ENCODE measurements around the gene CD83.

Gene CD83

DNA sequence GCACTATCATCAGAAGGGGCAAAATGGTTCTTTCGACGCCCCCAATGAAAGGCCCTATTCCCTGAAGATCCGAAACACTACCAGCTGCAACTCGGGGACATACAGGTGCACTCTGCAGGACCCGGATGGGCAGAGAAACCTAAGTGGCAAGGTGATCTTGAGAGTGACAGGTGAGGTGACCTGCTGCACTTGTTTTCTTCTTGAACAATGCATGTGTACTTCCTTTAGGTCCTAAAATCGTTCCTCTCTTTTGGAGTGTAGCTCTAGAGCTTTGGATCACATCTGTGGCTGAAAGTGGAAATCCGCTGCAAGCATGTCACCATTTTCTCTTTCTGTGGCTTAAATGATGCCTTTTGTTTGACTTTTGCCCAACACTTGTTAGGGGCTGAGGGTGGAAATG, 14.0 kb downstream of the CD83 start:
- TF ChIP-seq, protein P1, sequence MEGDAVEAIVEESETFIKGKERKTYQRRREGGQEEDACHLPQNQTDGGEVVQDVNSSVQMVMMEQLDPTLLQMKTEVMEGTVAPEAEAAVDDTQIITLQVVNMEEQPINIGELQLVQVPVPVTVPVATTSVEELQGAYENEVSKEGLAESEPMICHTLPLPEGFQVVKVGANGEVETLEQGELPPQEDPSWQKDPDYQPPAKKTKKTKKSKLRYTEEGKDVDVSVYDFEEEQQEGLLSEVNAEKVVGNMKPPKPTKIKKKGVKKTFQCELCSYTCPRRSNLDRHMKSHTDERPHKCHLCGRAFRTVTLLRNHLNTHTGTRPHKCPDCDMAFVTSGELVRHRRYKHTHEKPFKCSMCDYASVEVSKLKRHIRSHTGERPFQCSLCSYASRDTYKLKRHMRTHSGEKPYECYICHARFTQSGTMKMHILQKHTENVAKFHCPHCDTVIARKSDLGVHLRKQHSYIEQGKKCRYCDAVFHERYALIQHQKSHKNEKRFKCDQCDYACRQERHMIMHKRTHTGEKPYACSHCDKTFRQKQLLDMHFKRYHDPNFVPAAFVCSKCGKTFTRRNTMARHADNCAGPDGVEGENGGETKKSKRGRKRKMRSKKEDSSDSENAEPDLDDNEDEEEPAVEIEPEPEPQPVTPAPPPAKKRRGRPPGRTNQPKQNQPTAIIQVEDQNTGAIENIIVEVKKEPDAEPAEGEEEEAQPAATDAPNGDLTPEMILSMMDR (IDR thresholded peaks at IDR 0.05; ENCODE audit: extremely low read depth, missing control alignments) = no peak
- no peak for DNase-seq (ENCODE audit: low spot score)

DNA sequence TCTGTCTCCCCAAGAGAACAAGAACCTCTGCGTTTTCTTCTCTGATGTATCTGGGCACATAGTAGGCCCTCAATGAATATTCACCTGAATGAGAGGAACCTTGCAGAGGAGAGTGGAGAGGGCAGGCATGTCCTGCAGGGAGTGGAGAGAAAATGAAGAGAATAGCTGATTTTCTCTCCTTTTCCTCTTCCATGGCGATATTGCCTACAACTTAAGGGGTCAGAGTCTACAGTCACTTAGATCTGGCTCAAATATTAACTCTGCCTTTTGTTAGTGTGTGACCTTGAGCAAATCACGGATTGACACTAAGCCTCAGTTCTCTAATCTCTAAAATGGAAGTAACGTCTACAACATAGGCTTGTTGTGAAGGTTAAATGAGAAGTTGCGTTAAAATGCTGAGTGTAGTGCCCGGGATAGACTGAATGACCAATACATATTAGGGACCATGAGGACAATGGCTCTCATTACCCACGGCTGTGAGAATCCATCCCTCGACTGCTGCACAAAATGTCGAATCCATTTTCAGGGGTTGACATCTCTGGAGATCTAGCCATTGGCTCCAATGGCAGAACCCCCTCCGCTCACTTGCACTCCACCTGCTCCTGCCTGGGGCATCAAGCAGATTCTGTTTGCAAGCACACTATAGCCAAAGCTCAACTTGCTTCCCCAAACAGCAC, 14.8 kb downstream of the CD83 start:
- no peak for DNase-seq (ENCODE audit: low spot score)
- TF ChIP-seq, protein P1 (IDR thresholded peaks at IDR 0.05; ENCODE audit: extremely low read depth, missing control alignments) = no peak

DNA sequence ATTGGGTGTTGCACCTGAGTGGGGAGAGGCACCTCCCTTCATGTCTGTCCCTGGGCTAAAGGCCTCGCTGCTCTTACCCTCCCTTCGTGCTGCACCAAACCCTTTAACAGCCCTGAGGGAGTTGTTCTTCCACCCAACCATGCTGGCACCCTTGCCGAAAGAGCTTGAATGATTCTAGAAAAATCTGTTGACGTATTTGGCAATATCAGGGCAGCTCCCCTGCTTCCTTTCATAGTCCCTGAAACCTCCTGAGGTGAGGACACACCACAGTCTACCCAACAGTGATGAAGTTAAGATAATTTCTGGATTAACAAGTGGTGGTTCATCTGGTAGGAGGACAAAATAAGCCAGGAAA, 15.3 kb downstream of the CD83 start:
- no peak for DNase-seq (ENCODE audit: low spot score)
- TF ChIP-seq, protein P1 (IDR thresholded peaks at IDR 0.05; ENCODE audit: extremely low read depth, missing control alignments) = no peak

DNA sequence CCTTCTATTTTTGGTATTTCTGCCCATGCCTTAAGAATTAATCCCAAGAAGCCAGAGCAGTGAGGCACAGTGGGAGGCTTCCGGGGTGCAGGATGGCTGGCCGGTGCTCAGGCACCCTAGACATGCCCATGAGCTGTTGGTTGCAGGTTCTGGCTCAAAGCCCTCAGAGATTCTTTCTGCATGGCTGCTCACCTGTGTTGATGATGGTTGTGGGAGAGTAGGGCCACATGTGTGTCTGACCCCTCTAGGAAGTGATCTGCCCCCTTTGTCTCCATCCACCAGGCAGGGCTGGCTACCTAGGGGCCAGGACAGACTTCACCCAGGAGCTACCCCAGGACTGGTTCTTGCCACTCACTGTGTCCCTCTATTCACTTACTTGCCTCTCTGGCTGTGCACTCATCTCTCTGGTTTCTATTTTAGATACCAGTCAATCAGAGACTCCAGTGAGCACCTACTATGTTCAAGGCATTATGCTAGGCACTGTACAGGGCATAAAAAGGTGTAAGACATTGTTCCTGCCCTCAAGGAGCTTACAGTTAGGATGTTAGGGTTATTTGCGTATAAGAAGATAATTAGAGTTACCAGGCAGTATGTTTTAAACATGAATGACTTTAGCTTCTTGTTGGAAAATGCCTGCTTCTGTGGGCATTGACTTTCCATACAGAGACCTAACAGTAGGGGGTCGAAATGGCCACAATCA, 16.8 kb downstream of the CD83 start:
- TF ChIP-seq, protein P1 (IDR thresholded peaks at IDR 0.05; ENCODE audit: extremely low read depth, missing control alignments) = no peak
- DNase-seq (ENCODE audit: low spot score) = no peak

DNA sequence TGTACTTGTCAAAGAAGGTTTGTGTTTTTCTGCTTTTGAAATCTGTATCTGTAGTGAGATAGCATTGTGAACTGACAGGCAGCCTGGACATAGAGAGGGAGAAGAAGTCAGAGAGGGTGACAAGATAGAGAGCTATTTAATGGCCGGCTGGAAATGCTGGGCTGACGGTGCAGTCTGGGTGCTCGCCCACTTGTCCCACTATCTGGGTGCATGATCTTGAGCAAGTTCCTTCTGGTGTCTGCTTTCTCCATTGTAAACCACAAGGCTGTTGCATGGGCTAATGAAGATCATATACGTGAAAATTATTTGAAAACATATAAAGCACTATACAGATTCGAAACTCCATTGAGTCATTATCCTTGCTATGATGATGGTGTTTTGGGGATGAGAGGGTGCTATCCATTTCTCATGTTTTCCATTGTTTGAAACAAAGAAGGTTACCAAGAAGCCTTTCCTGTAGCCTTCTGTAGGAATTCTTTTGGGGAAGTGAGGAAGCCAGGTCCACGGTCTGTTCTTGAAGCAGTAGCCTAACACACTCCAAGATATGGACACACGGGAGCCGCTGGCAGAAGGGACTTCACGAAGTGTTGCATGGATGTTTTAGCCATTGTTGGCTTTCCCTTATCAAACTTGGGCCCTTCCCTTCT, 18.4 kb downstream of the CD83 start:
- DNase-seq (ENCODE audit: low spot score) = no peak
- TF ChIP-seq, protein P1 (IDR thresholded peaks at IDR 0.05; ENCODE audit: extremely low read depth, missing control alignments) = no peak

DNA sequence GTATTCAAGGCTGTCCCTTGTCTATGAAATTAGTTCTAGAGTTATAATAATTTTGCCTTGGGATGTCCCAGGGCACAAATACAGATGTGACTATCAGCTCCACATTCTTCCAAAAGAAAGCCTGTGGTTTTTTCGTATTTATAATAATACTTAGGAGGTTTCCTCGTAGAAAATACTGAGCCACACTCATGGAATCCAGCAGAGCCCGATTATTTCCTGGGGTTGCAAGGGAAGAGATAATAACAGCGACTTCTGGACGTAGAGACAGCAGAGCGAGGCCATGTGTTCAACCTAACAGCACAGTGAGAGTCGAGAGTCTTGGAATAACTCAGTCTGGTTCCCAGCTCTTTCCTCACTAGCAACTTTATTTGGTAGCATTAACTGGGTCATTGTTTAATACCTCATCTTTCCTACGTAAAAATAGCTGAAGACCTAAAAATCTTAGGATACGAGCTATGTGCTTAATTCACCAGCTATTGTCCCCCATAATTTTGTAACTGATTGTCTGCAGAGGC, 21.2 kb downstream of the CD83 start:
- no peak for DNase-seq (ENCODE audit: low spot score)
- TF ChIP-seq, protein P1 (IDR thresholded peaks at IDR 0.05; ENCODE audit: extremely low read depth, missing control alignments) = no peak
